Body of pancreas (tissue), 4 donors: ENCODE measurements around the gene CD34. TPM values are rescaled to one million over a fixed set of nuclear protein-coding genes. Genes with fewer than 3 reads are reported as not detected.

Experiments used
- ATAC-seq: fragments of 150-250 bp; one replicate; pipeline ENCODE4 v1.9.1; 2016
- DNase-seq, 4 donors: peaks; one replicate each; pipeline ENCODE4 v3.0.0-alpha.2; 2019
- H3K27ac ChIP-seq, 4 donors: fragments of 200-600 bp; sonication (generic); 1 replicate in 3 of 4; 2 replicates in 1 of 4; pipeline versions ENCODE4 v1.5.1 to v1.6.1; 2016 to 2019; ENCODE audit warnings: mild to moderate bottlenecking in 1 of 4, mixed read lengths in 1 of 4, moderate library complexity in 1 of 4
- H3K27me3 ChIP-seq, 2 donors: fragments of 200-600 bp; sonication (generic); one replicate each; pipeline ENCODE4 v1.6.0; 2016; ENCODE audit warnings: mild to moderate bottlenecking in 1 of 2
- H3K36me3 ChIP-seq, 2 donors: fragments of 200-600 bp; sonication (generic); replicated peaks in 1 of 2; 2 replicates each; pipeline ENCODE4 v1.5.1; 2016; ENCODE audit warnings: low read depth in 2 of 2; ENCODE audit not compliant: insufficient read depth in 1 of 2
- H3K4me1 ChIP-seq: fragments of 200-600 bp; sonication (generic); one replicate; pipeline ENCODE4 v1.6.0; 2016
- H3K4me3 ChIP-seq, 2 donors: fragments of 200-600 bp; sonication (generic); 1 replicate in 1 of 2; 2 replicates in 1 of 2; pipeline ENCODE4 v1.5.1; 2016 to 2019
- H3K9me3 ChIP-seq, 3 donors: fragments of 200-600 bp; sonication (generic); 1 replicate in 2 of 3; 2 replicates in 1 of 3; pipeline ENCODE4 v1.5.1; 2016
- CTCF ChIP-seq, 7 experiments: fragments of 450-650 bp in 4 of 7; fragments of 200-600 bp in 3 of 7; sonication (generic) in 3 of 7; IDR thresholded peaks; one replicate each; pipeline ENCODE4 v1.5.1; 2016 to 2019; ENCODE audit warnings: antibody characterized with exemption in 7 of 7
- POLR2A ChIP-seq, 3 donors: fragments of 450-650 bp; IDR thresholded peaks; one replicate each; pipeline ENCODE4 v1.6.1; 2016; ENCODE audit warnings: antibody characterized with exemption in 3 of 3, mild to moderate bottlenecking in 2 of 3
- WGBS, 2 donors: methylation state at CpG; one replicate each; pipeline ENCODE4 v1.1.5; 2017; 5-methylcytosine and 5-hydroxymethylcytosine counted together
- intact Hi-C: fragments of 100-400 bp; cut with DNase I; formaldehyde crosslinking; loops from one replicate; pipeline ENCODE4 v1.15.1; 2023
- total RNA-seq, 2 donors: library from RNA; depleted of rRNA; stranded (reverse); fragments of >200 nt; gene quantifications; one replicate each; pipeline ENCODE4 v1.1.0, GENCODE V29; 2016

CD34 gene
- total RNA-seq, 2 donors from 2014 or later, result 11.5 to 14.8 TPM

DNA sequence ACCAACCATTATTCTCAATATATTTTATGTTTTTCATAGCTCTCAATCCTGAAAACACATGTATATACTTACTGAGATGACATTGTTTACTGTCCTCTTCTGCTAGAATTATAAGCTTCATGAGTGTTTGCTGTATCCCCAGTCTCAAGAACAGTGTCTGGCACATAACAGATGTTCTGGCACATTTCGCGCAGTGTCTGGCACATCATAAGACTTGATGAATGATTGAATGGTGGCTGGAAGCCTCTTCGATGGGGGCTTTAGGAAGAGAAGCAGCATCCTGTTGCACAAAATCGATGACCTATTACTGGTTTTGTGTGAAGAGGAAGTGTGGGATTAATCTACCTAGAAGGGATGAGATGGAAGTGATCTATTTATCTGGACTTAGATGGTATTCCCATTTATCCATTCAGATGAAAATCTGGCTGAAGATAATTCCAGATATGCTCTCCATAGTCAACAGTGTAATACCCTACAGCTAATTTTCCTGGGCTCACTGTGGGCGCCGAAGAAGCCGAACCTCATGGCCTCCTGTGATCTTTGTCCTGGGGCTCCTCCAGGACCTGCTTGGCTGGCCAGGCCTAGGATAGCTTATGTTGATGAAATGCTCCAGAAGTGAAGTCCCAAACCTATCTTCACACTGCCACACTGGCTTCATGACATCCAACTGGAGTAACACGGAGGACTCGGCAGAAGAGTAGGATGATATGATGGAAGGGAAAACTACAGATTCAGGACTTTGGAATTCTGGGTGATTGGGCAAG, 26.5 kb downstream of the CD34 start:
- Histone ChIP-seq H3K36me3 (no peaks in the 10 kb centered on the region), H3K4me1 (peaks cover 12% of the 10 kb centered on the region), H3K27ac (no peak overlapping the region), H3K4me3 (no peak overlapping the region), H3K27me3 (no peaks in the 10 kb centered on the region), H3K9me3 (no peaks in the 10 kb centered on the region)
- no peak for ATAC-seq
- intact Hi-C loops, result loop anchor here (5.0 kb wide), 1 partner anchor 73 kb away; no protein-coding TSS in a partner anchor
- WGBS, 2 donors, result 62 to 65% methylated on average over 9 of the region's 9 CpGs
- TF ChIP-seq CTCF (IDR thresholded peaks at IDR 0.05) (no peak), POLR2A (IDR thresholded peaks at IDR 0.05) (no peak)
- no peak for DNase-seq

GRCh38 chr1:207883660-207884250, 27.2 kb downstream of the CD34 start:
- 78% methylated on average over 2 of the region's 2 CpGs for WGBS, 2 donors
- intact Hi-C loops, result no loop called here
- Histone ChIP-seq H3K4me3 (no peak overlapping the region), H3K27ac (no peak overlapping the region), H3K9me3 (no peaks in the 10 kb centered on the region), H3K36me3 (no peaks in the 10 kb centered on the region), H3K4me1 (peaks cover 12% of the 10 kb centered on the region), H3K27me3 (no peaks in the 10 kb centered on the region)
- TF ChIP-seq CTCF (IDR thresholded peaks at IDR 0.05) (no peak), POLR2A (IDR thresholded peaks at IDR 0.05) (no peak)
- ATAC-seq (no peak), DNase-seq (no peak)

DNA sequence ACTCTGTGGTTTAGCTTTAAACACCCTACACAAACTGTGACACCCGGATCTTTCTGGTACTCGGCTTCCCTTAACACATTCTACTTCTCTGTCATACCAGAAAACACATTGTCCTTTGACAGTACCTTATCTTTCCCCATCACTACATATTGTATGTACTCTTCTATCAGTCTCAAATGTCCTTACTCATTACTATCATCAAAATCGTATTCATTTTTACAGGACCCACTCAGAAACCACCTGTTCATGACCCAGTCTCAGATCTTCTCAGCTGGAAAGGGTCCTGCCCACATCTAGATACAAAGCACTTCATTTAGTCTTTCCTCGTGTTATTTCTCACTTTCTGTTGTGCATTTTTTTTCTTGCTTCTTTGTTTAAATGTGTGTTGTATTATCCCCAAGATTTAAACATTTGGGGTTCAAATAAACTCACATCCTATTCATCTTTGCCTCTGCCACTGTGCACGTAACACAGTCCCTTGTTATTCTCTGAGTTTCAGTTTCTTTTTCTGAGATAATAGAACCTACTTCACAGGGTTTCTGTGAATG, 27.7 kb downstream of the CD34 start:
- H3K27me3 ChIP-seq, result no peaks in the 10 kb centered on the region
- TF ChIP-seq POLR2A (IDR thresholded peaks at IDR 0.05) (no peak), CTCF (IDR thresholded peaks at IDR 0.05) (no peak)
- no peak overlapping the region for H3K27ac ChIP-seq
- no peak for ATAC-seq
- intact Hi-C loops, result no loop called here
- WGBS, 2 donors, result 53 to 59% methylated on average over 5 of the region's 5 CpGs
- H3K9me3 ChIP-seq, result no peaks in the 10 kb centered on the region
- H3K4me1 ChIP-seq, result peaks cover 12% of the 10 kb centered on the region
- H3K4me3 ChIP-seq, result no peak overlapping the region
- DNase-seq, result no peak
- H3K36me3 ChIP-seq, result no peaks in the 10 kb centered on the region

DNA sequence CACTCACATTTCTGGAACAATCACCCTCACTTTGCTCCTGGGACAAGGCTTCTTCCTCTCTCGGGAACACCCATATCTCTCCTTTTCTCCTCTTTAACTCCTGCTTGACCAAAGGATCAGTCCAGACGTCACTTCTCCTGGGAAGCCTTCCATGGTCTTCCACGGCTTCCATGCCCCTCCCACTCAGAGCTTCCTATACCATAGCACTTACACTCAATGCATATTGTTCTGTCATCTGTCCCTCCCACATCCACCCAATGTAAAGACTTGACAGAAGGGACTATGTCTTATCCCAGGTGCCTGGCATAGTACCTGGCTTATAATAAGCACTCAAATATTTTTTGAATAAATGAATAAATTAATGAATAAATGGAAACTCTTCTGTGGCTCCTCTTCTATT, 28.2 kb downstream of the CD34 start:
- DNase-seq (no peak), ATAC-seq (no peak)
- peaks cover 12% of the 10 kb centered on the region for H3K4me1 ChIP-seq
- H3K4me3 ChIP-seq, result no peak overlapping the region
- TF ChIP-seq CTCF (IDR thresholded peaks at IDR 0.05), result no peak
- TF ChIP-seq POLR2A (IDR thresholded peaks at IDR 0.05), result no peak
- H3K9me3 ChIP-seq, result no peaks in the 10 kb centered on the region
- WGBS, 2 donors, result 45 to 52% methylated on average over 3 of the region's 3 CpGs
- H3K27me3 ChIP-seq, result no peaks in the 10 kb centered on the region
- intact Hi-C loops, result no loop called here
- H3K36me3 ChIP-seq, result no peaks in the 10 kb centered on the region
- no peak overlapping the region for H3K27ac ChIP-seq
